GM12864 (cell line): Measurements from ENCODE around the gene FBXL7.

Source experiments
- DNase-seq: peaks from one replicate; pipeline ENCODE4 v3.0.0-alpha.2; 2011; ENCODE audit warnings: low read depth
- H3K4me3 ChIP-seq: 2 replicates; pipeline ENCODE4 v1.5.1; 2011; ENCODE audit warnings: mild to moderate bottlenecking, low read depth, low read length, control low read depth
- TF ChIP-seq, protein P1 (sequence below): IDR thresholded peaks from 2 replicates; pipeline ENCODE4 v1.5.1; 2011; ENCODE audit warnings: low read depth, mild to moderate bottlenecking, moderate library complexity, low read length, control low read depth, inconsistent platforms; ENCODE audit errors: missing control alignments

Gene FBXL7

DNA sequence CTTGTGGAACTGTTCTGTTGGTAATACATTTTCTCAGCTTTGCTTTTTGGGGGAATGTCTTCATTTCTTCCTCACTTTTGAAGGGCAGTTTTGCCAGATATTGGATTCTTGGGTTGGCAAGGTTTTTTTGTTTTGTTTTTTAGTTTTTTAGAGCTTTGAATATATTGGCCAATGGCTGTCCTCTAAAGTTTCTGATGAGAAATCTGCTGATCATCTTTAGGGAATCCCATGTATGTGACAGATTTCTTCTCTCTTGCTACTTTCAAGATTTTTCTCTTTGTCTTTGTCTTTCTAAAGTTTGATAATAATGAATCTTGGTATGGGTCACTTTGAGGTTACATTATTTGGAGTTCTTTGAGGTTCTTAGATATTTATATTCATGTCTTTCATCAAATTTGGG is 227.4 kb downstream of the FBXL7 start:
- no peak for DNase-seq
- H3K4me3 ChIP-seq = no peak overlapping the region
- TF ChIP-seq, protein P1, sequence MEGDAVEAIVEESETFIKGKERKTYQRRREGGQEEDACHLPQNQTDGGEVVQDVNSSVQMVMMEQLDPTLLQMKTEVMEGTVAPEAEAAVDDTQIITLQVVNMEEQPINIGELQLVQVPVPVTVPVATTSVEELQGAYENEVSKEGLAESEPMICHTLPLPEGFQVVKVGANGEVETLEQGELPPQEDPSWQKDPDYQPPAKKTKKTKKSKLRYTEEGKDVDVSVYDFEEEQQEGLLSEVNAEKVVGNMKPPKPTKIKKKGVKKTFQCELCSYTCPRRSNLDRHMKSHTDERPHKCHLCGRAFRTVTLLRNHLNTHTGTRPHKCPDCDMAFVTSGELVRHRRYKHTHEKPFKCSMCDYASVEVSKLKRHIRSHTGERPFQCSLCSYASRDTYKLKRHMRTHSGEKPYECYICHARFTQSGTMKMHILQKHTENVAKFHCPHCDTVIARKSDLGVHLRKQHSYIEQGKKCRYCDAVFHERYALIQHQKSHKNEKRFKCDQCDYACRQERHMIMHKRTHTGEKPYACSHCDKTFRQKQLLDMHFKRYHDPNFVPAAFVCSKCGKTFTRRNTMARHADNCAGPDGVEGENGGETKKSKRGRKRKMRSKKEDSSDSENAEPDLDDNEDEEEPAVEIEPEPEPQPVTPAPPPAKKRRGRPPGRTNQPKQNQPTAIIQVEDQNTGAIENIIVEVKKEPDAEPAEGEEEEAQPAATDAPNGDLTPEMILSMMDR = no peak

DNA sequence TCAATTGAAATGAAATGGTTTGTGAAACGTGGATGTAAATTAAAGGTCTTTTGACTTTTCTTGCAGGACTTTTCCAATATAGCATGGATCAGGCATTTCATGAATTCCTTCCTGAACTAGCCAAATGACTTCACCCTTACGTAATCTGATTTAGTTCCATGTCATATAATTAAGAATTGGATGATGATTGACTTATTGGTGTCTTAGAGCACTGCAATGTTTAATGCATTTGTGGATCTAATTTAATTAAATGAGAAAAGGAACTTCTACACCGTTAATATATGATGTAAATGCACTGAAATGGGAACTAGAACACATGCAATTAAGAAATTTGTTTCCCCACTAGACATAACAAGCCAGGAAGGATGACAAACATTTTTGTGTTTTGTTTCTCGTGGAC is 228.8 kb downstream of the FBXL7 start:
- TF ChIP-seq, protein P1 = no peak
- no peak for DNase-seq
- no peak overlapping the region for H3K4me3 ChIP-seq

DNA sequence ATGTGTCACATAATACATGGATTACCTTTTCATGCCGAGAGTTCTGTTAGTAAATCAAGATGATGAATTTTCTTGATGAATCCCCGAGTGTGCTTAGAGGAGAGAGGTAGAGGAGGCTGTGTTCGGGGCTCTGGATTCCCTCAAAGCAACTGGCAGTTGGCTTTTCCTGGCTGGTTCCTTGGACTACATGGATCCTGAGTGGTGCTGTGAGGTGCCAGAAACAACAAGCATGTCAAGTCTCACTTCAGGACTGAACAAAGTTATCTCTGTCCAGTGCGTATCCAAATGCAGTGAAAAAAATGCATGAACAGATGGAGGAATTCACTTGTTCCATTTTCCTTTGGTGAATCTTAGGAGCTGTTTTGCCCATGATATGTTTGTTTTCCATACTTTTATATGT is 231.7 kb downstream of the FBXL7 start:
- TF ChIP-seq, protein P1 = no peak
- no peak for DNase-seq
- H3K4me3 ChIP-seq = no peak overlapping the region

DNA sequence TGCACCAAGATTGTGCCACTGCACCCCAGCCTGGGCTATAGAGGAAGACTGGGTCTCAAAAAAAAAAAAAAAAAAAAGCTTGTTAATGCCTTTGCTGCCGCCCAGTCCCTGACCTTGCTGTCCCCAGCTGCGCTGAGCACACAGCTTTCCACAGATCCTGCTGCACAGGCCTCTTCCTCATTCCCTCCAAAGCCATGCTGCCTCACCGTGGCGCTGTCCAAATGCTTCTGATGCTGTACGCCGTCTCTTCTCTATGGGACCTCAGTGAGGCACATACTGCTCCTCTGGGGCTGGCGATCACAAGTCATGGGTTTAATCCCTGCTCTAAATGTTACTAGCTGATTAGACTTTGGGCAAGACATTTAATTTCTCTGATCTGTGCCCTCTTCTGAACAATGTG is 234.1 kb downstream of the FBXL7 start:
- no peak overlapping the region for H3K4me3 ChIP-seq
- DNase-seq = no peak
- TF ChIP-seq, protein P1 = no peak

DNA sequence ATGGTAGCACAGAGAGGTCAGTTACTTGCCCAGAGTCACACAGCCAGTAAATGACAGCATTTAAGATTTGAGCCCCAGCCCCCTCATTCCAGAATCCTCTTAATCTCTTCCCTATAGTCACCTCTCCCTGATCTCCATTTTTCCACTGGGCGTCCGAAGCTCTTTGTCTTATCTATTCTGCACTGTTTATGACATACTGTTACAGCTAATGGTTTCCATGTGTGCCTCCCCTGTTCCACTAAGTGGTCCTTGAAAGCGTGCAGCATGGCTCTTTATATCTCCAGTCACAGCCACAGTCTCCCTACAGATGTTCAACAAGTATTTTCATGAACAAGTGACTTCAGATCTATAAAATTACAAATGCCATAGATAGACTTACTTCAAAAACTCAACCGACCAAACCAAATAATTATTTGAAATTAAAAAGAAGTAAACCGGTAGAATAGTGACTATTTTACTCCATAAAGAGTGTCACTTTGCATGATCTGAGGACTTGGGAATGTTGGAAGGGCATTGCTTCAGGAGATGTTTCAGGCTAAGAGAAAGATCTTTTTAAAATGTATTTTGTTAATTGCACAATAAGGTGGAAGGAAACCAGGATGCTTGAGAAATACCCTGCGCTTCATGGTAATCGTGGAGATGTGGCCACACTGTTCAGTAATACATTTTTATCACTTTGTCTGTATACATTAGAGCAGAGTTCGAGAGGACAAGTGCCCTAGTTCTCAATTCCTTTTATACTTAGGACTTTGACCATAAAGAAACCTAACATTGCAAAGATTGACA is 237.2 kb downstream of the FBXL7 start:
- DNase-seq = no peak
- TF ChIP-seq, protein P1 = no peak
- H3K4me3 ChIP-seq = no peak overlapping the region

DNA sequence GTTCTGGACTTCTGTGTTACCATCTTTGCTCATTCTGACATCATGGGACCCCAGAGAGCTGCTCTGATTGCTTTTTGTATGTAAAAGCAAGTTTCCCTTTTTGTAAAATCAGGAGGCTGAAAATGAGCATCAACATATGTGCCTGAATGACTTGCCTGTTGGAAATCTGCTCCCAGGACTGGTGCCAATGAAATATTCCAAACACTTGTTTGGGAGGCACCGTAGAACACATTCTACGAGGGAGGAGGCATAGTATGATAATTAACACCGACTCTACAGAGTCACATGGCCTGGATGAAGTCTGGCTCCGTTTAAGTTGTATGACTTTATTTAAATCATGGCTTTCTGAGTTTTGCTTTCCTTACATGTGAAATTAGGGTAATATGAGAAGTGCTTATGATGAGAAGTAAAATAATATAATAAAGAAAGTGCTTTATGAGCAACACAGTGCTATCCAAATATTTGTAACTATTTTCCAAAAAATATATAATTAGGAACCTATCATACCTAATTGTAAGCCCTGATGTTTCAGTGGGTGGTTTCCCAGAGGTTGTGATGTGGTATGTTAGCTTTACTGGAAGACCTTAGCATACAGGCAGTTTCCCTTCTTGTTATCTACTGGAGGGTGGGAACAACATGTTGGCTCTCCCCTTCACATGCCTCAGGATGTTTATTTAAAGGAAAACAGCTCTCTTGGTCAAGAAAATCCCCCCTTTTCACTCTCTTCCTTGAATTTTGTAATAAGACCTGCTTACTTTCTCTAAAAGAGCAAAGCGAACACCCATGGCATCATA is 238.1 kb downstream of the FBXL7 start:
- H3K4me3 ChIP-seq = no peak overlapping the region
- TF ChIP-seq, protein P1 = no peak
- DNase-seq = no peak
